Suprapubic skin (tissue), 4 donors: ENCODE measurements around the gene CCDC89. TPM values are rescaled to one million over a fixed set of nuclear protein-coding genes. Genes with fewer than 3 reads are reported as not detected.

Experiments
- DNase-seq, 2 donors: peaks; one replicate each; pipeline ENCODE4 v3.0.0-alpha.2; 2019; ENCODE audit warnings: low spot score in 2 of 2
- H3K27ac ChIP-seq: fragments of 200-600 bp; sonication (generic); one replicate; pipeline ENCODE4 v1.5.1; 2019
- H3K27me3 ChIP-seq: fragments of 200-600 bp; sonication (generic); one replicate; pipeline ENCODE4 v1.5.1; 2019
- H3K36me3 ChIP-seq: fragments of 200-600 bp; sonication (generic); one replicate; pipeline ENCODE4 v1.5.1; 2019
- H3K4me1 ChIP-seq: fragments of 200-600 bp; sonication (generic); one replicate; pipeline ENCODE4 v1.5.1; 2019
- H3K4me3 ChIP-seq: fragments of 200-600 bp; sonication (generic); one replicate; pipeline ENCODE4 v1.5.1; 2019; ENCODE audit warnings: mild to moderate bottlenecking
- H3K9me3 ChIP-seq: fragments of 200-600 bp; sonication (generic); one replicate; pipeline ENCODE4 v1.5.1; 2019
- EP300 ChIP-seq: sonication (generic); formaldehyde crosslinking; IDR thresholded peaks from one replicate; pipeline ENCODE4 v1.6.1; 2017; ENCODE audit warnings: antibody characterized with exemption
- POLR2A ChIP-seq, 2 donors: fragments of 450-650 bp; IDR thresholded peaks; one replicate each; pipeline ENCODE4 v1.6.1; 2017; ENCODE audit warnings: antibody characterized with exemption in 2 of 2, mild to moderate bottlenecking in 2 of 2, moderate library complexity in 2 of 2
- POLR2AphosphoS5 ChIP-seq, 3 donors: sonication (generic); formaldehyde crosslinking; IDR thresholded peaks; one replicate each; pipeline ENCODE4 v1.6.1; 2017; ENCODE audit warnings: antibody characterized with exemption in 3 of 3
- WGBS: methylation state at CpG from one replicate; pipeline ENCODE4 v1.1.5; 2018; 5-methylcytosine and 5-hydroxymethylcytosine counted together
- total RNA-seq, 4 donors: library from RNA; depleted of rRNA; stranded (reverse); fragments of >200 nt; gene quantifications; one replicate each; pipeline ENCODE4 v1.1.0, GENCODE V29; 2016
- TF ChIP-seq, protein P1 (sequence below), 2 donors: fragments of 200-600 bp in 1 of 2; fragments of 450-650 bp in 1 of 2; sonication (generic) in 1 of 2; IDR thresholded peaks; one replicate each; pipeline ENCODE4 v1.5.1; 2016 to 2019; ENCODE audit warnings: antibody characterized with exemption in 2 of 2, mild to moderate bottlenecking in 1 of 2, moderate library complexity in 1 of 2

The CCDC89 gene
- total RNA-seq, 4 donors from 2014 or later, result 0.72 to 1.8 (median 0.94) TPM; not detected in 1

DNA sequence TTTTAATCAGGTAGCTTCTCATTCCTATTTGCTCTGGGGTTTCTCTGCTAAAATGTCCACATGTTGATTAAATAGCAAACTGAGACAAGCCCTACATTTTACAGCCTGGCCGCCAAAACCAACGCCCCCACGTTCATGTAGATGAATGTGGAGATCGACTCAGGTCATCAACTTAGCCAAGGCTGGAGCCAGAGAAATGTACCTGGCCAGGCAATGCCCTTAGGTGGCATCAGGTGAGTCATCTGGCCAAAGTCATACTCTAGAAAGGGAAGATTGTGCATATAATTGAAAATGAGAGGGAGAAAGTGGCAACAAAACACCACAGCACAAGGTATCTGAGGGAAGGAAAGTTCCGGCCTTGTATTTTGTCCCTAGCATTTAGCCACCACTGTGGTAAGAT lies 37.1 kb upstream of the CCDC89 start:
- TF ChIP-seq POLR2A (IDR thresholded peaks at IDR 0.05) (no peak), EP300 (no peak), POLR2AphosphoS5 (IDR thresholded peaks at IDR 0.05) (no peak)
- TF ChIP-seq, protein P1, sequence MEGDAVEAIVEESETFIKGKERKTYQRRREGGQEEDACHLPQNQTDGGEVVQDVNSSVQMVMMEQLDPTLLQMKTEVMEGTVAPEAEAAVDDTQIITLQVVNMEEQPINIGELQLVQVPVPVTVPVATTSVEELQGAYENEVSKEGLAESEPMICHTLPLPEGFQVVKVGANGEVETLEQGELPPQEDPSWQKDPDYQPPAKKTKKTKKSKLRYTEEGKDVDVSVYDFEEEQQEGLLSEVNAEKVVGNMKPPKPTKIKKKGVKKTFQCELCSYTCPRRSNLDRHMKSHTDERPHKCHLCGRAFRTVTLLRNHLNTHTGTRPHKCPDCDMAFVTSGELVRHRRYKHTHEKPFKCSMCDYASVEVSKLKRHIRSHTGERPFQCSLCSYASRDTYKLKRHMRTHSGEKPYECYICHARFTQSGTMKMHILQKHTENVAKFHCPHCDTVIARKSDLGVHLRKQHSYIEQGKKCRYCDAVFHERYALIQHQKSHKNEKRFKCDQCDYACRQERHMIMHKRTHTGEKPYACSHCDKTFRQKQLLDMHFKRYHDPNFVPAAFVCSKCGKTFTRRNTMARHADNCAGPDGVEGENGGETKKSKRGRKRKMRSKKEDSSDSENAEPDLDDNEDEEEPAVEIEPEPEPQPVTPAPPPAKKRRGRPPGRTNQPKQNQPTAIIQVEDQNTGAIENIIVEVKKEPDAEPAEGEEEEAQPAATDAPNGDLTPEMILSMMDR (IDR thresholded peaks at IDR 0.05), result no peak
- H3K4me3 ChIP-seq, result no peak overlapping the region

GRCh38 chr11:85721191-85721590 lies 35.2 kb upstream of the CCDC89 start:
- H3K27ac ChIP-seq, result no peak overlapping the region
- no peak for DNase-seq
- H3K4me1 ChIP-seq, result peaks cover 6% of the 10 kb centered on the region
- H3K9me3 ChIP-seq, result no peaks in the 10 kb centered on the region
- TF ChIP-seq POLR2AphosphoS5 (IDR thresholded peaks at IDR 0.05) (no peak), EP300 (no peak), POLR2A (IDR thresholded peaks at IDR 0.05) (no peak)
- TF ChIP-seq, protein P1 (IDR thresholded peaks at IDR 0.05), result no peak
- 78% methylated on average over 3 of the region's 3 CpGs for WGBS
- H3K36me3 ChIP-seq, result no peaks in the 10 kb centered on the region
- no peak overlapping the region for H3K4me3 ChIP-seq
- H3K27me3 ChIP-seq, result no peaks in the 10 kb centered on the region

More for the DNA sequence above, 37.1 kb upstream of the CCDC89 start:
- H3K27me3 ChIP-seq, result no peaks in the 10 kb centered on the region
- H3K4me1 ChIP-seq, result peaks cover 6% of the 10 kb centered on the region
- H3K27ac ChIP-seq, result no peak overlapping the region
- 92% methylated on average over 5 of the region's 5 CpGs for WGBS
- H3K9me3 ChIP-seq, result no peaks in the 10 kb centered on the region
- no peak for DNase-seq
- H3K36me3 ChIP-seq, result no peaks in the 10 kb centered on the region

GRCh38 chr11:85718991-85719807 lies 33.2 kb upstream of the CCDC89 start:
- Histone ChIP-seq H3K9me3 (no peaks in the 10 kb centered on the region), H3K4me3 (peak overlapping the region; percentile 20), H3K27me3 (no peaks in the 10 kb centered on the region), H3K4me1 (peaks cover 6% of the 10 kb centered on the region), H3K27ac (peak overlapping the region; percentile 64), H3K36me3 (no peaks in the 10 kb centered on the region)
- TF ChIP-seq EP300 (no peak), POLR2A (IDR thresholded peaks at IDR 0.05) (no peak), POLR2AphosphoS5 (IDR thresholded peaks at IDR 0.05) (no peak)
- TF ChIP-seq, protein P1 (IDR thresholded peaks at IDR 0.05), result no peak
- 40% methylated on average over 10 of the region's 10 CpGs for WGBS
- peak in 1 of 2 donors; percentile 61 for DNase-seq

- Histone ChIP-seq H3K4me3 (peak overlapping the region; percentile 20), H3K4me1 (peaks cover 6% of the 10 kb centered on the region), H3K27ac (peak overlapping the region; percentile 64), H3K36me3 (no peaks in the 10 kb centered on the region), H3K9me3 (no peaks in the 10 kb centered on the region), H3K27me3 (no peaks in the 10 kb centered on the region)
- no peak for DNase-seq
- 49% methylated on average over 7 of the region's 7 CpGs for WGBS
- TF ChIP-seq POLR2A (IDR thresholded peaks at IDR 0.05) (no peak), POLR2AphosphoS5 (IDR thresholded peaks at IDR 0.05) (no peak), EP300 (no peak)
- TF ChIP-seq, protein P1 (IDR thresholded peaks at IDR 0.05), result no peak
Measured at GRCh38 chr11:85718126-85718943, 32.3 kb upstream of the CCDC89 start.

DNA sequence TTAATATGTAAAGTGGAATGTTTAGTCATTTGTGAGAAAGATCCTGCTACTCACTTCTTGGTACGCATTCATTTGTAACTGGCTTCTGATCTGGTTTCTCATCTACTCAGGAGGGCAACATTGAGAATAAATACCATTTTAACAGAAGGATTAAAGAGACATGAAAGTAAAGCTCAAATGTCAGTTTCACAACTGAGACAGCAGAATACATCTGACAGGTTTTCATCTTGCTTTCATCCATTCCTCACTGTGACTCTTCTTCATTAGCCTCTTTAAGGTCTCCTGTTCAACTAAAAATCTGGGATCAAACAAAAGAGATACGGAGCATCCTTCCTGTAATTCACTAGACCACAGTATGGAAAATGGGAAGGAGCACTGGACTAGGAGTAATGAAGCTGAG lies 31.4 kb upstream of the CCDC89 start:
- H3K36me3 ChIP-seq, result no peaks in the 10 kb centered on the region
- H3K27me3 ChIP-seq, result no peaks in the 10 kb centered on the region
- no peaks in the 10 kb centered on the region for H3K9me3 ChIP-seq
- whole genome bisulfite sequencing, result 86% methylated on average over 2 of the region's 2 CpGs
- H3K4me3 ChIP-seq, result no peak overlapping the region
- H3K4me1 ChIP-seq, result peaks cover 6% of the 10 kb centered on the region
- H3K27ac ChIP-seq, result no peak overlapping the region
- no peak for DNase-seq
- no peak for TF ChIP-seq POLR2A (IDR thresholded peaks at IDR 0.05)
- TF ChIP-seq EP300, result no peak
- no peak for TF ChIP-seq POLR2AphosphoS5 (IDR thresholded peaks at IDR 0.05)
- TF ChIP-seq, protein P1 (IDR thresholded peaks at IDR 0.05), result no peak
